GM21381 (cell line): ENCODE data around the gene NKX2-1.
"Not testable (repeated sequence)": the region's sequence is repeated elsewhere in the genome, so short reads cannot be mapped to it uniquely, and the experiment has no call there.

Experiments used
- ATAC-seq: cut with Tn5 transposase; IDR thresholded peaks from one replicate; pipeline ENCODE4 v1.9.1; 2021; ENCODE audit warnings: mild to moderate bottlenecking, moderate library complexity; ENCODE audit not compliant: unreplicated experiment

NKX2-1 gene

DNA sequence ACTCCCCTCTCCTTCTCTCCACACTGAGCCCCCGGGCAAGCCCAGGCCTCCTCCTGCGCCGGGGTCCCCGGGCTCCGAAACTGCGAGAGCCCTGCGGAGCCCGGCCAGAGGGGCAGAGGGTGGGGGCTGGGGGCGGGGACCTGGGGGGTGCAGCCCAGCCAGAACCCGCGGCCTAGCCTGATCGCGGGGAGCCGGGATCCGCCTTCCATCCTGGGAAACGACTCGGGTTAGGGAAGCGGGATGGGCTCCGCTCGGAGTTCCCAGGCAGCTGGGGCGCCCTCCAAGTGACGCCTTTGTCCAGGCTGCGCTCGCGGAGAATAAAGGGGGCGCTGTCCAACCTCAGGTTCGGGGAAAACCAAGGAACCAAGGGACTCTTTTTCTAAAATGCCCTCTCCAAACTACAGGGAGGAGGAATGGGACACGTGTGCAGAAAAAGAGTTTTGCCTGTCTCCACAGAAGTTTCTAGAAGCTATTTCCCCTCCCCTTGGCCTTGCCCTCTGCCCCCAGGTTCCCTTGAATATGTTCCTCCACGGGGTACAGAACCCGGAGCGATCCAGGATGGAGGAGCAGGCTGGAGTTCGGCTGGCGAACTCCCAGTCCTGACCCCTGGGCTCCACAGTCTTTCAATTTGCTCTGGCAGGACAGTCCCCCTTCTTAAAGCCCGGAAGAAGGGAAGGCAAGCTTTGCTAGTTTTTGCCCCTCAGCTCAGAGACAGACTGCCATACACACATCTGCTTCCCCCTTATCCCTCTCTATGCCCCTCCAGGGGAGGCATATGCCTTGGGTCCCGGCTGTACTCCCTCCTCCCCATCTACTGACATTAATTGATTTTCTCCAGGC, 13.9 kb downstream of the NKX2-1 start:
- ATAC-seq = no peak

DNA sequence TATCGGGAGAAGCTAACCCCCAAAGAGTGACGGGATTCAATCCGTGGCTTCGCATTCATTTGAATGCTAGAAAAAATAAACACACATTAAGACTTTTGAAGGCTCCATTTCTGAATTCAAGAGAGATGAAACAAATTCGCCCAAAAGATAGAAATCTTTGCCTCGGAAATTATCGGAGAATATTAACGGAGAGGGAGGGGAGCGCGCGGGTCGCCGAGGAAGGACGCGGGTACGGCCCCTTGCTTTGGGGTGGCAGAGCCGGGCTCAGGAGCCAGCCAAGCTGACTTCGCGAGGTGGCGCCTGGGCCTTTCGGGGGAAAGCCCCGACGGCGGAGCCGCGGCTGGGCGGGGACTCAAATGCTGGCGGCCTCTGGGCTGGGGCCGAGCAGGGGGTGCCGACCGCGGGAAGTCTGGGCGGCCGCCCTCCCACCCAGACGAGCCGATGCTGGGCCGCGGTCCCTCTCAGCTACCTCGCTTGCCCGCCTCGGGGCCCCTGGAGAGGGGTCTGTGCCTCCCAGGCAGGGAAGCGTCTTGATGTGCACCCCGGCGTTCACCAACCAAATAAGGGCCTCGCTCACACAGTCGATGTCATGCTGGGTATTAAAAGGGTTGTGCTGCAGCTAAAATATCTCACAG, 14.7 kb downstream of the NKX2-1 start:
- ATAC-seq = no peak

DNA sequence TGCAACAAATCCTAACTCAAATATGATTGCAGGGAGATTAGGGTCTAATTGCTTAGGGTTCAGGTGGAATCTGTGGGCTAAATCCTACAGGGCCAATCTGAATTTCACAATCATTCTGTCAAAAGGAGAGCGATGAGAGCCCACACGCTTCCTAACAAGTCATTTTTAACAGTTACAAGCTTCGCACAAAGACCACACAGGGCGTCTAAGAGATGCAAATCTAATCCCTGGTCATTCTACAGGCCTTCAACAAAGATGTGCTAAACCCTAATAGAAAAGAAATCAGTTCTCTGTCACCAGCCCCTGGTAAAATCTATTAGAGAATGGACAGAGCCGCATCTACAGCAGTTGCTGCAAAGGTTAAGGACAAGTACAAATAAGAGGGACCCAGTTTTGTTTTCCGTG, 15.3 kb downstream of the NKX2-1 start:
- no peak for ATAC-seq

DNA sequence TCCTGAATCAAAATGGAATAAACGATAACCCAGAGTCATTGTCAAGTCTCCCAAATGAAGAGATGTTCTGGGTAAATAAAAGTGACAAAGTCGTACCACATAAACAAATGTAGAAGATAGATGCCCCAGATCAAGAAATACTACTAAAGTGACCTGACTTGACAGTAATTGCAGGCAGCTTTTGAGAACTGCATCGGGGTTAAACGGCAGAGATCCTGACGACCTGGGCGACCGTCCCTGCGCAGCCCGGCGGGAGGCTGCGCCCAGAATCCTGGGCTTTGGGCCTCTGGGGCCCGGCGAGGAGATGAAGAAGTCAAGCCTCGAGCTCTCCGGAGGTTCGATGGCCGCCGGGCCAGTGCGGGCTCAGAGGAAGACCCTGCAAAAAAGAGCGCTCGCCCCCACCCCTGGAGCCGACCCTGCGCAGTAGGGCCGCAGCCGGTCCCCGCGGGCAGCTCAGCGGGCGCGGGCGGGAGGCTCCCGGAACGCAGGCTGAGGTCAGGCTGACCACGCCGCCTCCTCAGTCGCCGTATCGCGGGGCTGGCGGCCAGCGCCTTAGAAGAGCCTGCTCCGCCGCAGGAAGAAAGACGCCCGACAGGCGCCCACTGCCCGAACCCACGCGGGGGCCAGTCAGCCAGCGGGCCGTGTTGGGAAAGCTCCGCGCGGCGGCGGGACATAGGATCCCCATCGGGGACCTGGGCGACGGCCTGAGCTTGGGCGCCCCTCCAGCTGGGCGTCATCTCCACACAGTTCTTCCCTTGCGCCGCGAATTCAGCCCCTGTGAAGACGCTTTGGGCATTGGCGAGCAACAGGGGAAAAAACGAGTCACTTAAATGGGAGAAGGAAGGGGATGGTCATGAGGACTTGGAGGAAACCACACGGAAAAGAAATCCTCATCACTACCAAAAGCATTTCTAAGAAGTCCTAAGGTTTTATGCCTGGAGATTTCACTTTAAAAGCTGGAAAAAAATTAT, 16.0 kb downstream of the NKX2-1 start:
- no peak for ATAC-seq

DNA sequence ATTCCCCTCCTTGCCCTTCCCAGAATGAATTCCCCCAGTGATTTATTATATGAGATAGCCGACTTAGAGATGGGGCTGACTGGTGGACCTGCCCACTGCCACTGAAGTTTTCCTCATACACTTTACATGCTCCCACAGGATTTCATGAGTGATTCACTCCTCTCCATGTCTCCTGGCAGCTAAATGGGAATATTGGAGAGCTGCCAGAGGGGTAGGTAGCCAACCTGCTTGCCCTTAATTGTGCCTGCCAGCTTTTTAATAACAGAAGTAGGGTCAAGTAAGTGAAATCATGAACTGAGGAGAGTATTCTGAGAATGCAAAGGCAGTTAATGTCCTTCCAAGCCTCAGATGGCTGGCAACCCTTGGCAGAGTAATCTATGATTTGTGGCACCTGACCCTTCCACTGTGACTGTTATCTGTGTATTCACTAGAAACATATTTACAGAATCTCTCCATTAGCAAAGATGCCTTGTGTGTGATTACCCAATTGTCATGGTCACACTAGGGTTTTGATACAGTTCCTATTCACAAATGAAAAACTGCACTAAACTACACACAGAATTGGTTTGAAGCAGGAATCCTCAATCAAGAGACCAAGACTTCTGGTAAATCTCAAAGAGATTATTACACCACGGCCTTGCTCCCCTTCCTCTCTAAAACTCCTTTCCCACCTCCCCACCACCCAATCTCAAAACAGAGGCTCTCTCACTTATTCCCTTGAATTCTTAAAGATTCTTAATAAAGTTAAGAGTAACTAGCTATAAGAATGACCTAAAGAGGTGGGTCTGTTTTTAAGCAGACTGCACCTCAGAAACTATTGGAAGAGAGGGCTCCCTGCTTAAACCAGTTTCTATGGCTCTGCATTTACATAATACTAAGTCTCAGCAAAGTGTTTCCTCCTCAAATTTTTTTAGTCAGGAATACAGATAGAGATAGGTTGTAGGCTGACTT, 17.2 kb downstream of the NKX2-1 start:
- ATAC-seq = no peak

DNA sequence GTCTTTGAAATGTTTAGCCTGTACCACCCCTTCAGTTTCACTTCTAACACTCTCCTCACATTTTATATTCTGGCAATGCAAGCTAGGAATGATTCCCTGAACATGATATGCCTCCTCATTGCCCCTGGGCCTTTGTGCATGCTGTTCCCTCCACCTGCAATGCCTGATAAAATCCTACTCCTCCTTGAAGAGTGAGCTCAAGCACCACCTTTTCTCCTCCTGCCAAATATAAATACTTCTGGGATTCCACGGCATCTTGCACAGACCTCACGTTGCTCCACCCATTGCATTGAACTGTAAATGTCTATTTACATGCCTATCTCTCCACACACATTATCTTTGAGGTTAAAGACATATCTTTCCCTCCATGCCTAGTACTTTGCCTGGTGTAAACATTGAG, 21.1 kb downstream of the NKX2-1 start:
- ATAC-seq = no peak

DNA sequence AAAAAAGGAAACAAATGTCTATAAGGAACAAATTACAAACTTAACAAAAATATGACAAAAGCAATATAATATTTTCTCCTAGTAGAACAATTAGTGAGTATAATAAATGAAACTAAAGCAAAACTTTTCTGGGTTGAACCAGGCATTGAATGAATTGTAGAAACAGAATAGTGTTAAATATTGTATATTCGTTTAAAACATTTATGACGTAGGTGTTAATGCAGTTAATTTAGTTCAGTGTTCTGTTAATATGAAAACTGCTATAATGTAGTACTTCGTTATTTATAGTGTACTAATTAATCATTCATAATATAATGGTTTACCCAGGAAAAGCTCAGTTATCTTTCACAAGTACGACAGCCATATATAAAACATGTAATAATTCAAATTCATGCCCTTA, 23.7 kb downstream of the NKX2-1 start:
- ATAC-seq = no peak

DNA sequence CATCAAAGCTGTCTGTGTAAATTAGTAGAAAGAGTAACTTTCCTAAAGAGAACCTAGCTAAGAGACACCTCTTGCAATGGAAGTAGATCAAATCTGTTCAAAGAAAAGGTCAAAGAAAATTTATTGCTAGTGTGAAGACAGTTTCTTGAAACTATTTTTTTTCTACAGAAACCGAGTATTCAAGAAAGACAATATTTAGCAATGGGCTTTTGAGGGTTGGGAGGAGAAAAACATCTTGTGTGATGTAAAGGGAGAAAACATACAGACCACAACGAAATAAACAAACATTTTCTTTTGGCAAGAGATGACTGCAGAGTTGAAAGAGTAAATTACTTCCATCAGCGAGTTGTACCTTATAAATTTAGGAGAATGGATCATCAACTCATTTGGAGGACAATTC, 24.4 kb downstream of the NKX2-1 start:
- ATAC-seq = no peak

DNA sequence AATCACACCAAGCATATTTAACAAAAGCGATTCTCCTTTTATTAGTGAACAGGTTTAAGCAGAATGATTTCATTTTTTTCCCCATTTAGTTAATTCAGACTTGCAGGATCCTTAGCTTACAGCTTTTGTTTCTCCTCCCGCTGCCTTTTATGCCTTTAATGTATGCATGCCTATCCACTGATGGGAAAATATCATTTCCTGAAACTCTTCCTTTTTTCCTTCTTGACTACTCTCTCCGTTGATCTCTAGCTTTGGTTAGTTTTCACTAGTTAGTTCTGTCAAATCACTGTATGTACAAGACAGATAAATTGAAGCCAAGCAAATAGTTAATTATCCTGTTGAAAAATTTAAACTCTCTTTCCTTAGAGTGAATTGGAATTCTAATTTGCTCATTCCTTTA, 26.3 kb downstream of the NKX2-1 start:
- ATAC-seq = no peak

DNA sequence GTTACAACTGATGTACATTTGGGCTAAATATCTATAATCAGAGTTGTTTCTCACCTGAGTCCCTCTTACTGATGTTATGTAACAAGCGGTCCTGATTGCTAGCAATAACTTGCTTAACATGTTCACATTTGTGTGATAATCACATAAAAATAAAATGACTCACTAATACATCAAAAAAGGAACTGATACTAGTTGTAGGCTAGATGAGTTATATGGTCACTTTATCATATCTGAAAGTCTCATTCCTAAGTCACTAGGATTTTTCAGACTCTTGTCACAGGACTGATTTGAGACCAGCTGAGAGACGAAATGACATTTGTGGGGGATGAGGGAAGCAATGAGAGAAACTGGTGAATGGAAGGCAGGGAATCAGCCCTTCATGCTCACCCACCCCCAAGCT, 34.3 kb downstream of the NKX2-1 start:
- no peak for ATAC-seq

DNA sequence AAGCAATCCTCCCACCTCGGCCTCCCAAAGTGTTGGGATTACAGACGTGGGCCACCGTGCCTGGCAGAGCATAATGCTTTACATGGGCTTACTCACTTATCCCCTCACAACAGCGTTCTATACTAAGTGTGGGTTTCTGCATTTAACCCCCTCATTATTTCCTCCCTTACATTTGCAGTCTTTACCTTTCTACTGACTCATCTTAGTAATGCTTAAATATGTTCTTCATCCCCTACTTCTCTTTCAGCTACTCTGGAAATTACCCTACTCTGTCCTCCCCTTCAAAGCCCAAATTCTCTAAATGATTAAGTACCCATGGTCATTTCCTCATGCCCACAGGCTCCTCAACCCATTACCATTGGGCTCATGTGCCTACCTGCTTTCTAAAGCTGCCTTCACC, 40.7 kb downstream of the NKX2-1 start:
- peak; percentile 33 for ATAC-seq

DNA sequence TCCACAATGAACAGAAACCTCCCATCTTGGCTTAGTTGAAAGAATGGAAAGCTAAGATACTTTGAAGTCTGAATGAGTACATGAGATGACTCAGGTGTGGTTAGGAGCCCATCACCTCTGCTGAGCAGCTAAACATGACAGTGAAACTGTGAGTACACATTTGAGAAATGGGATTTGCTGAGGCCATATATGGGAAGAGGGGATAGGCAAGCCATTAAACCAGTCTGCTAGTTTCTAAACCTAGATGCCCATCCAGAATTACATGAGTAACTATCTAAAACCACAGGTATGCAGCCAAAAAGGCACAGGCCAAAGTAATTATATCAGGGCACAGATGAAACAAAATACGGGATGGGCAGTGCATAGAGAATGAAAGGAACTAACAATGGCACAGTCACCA, 41.2 kb downstream of the NKX2-1 start:
- peak; percentile 60 for ATAC-seq

DNA sequence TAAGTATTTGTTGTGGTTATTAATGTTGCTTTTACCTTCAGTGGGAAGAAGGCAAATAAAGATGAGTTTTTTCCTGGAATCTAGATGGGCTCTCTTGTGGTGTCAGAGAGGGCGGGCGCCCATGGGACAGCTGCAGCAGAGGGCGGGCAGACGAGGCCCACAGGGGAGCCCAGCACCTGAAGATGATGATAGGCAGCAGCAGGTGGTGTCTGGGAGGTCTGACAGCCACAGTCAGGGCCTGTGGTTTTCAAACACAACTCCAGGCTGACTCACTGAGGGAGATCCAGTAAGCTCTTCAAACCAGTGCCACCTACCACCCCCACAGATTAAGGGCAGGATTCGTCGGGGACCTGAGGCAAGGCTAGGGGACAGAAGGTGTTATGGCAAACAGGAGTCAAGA, 42.8 kb downstream of the NKX2-1 start:
- no peak for ATAC-seq

DNA sequence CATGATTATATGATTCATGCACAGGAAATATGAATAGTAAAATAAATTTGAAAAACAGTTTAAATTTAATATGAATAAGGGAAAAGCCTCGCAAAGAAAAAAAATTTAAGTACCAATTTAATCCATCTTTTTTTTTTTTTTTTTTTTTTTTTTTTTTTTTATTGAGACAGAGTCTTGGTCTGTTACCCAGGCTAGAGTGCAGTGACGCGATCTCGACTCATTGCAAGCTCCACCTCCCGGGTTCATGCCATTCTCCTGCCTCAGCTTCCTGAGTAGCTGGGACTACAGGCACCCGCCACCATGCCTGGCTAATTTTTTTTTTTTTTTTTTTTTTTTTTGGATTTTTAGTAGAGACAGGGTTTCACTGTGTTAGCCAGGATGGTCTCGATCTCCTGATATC, 44.0 kb downstream of the NKX2-1 start:
- ATAC-seq = not testable (repeated sequence)

DNA sequence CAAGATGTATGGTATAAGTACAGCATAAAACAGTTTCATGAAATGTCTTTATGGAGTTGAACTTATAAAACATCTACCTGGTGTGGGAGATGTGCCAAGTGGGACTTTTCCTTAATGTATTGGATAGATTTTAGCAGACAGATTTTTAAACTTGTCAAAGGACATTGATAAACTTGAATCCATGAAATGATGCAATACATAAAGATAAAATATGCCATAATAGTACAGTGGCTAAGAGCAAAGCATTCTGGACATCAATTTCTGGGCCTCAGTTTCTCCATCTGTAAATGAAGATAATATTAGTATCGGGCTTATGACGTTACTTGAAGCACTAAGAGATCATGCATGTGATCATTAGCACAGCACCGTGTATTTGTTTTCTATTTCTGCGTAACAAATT, 45.4 kb downstream of the NKX2-1 start:
- no peak for ATAC-seq

DNA sequence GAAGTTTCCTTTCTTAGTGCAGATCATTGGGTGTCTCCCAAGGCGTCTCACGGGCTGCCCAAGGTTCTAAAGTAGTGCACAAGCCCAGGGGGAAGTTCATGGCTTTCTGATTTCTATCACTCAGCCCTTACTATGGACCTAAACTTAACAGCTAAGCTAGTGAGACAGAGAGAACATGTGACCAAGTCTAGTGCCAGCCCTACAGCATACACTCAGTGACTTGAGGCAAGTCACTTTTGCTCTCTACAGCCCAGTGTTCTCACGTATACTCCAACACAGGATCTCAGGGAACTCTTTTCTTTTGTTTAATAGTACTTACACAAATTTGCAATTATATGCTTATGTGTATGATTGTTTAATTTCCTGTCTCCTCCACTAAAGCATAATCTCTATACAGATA, 48.6 kb downstream of the NKX2-1 start:
- ATAC-seq = no peak

DNA sequence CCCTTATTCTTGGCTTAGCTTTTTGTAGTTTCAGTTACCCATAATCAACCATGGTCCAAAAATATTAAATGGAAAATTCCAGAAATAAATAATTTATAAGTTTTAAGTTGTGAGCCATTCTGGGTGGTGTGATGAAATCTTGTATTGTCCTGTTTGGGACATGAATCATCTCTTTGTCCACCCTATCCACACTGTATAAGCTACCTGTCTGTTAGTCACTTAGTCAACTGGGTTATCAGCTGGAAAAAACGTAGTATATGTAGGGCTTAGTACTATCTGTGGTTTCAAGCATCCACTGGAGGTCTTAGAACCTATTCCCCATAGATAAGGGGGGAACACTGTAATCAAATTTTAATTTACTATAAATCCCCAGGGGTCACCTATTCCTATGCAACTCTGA, 52.7 kb downstream of the NKX2-1 start:
- no peak for ATAC-seq
